Stimulated activated CD8-positive, alpha-beta memory T cell treated with anti-CD3 and anti-CD28 coated beads, Interleukin-2, amount 100 ng/mL, for 48 hours (primary cell): ENCODE measurements around the gene PCED1A.

Experiments
- DNase-seq, 2 donors: peaks; one replicate each; pipeline ENCODE4 v3.0.0-alpha.2; 2020; ENCODE audit warnings: low read depth in 2 of 2

The PCED1A gene, protein sequence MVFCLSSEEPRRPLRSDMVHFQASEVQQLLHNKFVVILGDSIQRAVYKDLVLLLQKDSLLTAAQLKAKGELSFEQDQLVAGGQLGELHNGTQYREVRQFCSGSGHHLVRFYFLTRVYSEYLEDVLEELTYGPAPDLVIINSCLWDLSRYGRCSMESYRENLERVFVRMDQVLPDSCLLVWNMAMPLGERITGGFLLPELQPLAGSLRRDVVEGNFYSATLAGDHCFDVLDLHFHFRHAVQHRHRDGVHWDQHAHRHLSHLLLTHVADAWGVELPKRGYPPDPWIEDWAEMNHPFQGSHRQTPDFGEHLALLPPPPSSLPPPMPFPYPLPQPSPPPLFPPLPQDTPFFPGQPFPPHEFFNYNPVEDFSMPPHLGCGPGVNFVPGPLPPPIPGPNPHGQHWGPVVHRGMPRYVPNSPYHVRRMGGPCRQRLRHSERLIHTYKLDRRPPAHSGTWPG

DNA sequence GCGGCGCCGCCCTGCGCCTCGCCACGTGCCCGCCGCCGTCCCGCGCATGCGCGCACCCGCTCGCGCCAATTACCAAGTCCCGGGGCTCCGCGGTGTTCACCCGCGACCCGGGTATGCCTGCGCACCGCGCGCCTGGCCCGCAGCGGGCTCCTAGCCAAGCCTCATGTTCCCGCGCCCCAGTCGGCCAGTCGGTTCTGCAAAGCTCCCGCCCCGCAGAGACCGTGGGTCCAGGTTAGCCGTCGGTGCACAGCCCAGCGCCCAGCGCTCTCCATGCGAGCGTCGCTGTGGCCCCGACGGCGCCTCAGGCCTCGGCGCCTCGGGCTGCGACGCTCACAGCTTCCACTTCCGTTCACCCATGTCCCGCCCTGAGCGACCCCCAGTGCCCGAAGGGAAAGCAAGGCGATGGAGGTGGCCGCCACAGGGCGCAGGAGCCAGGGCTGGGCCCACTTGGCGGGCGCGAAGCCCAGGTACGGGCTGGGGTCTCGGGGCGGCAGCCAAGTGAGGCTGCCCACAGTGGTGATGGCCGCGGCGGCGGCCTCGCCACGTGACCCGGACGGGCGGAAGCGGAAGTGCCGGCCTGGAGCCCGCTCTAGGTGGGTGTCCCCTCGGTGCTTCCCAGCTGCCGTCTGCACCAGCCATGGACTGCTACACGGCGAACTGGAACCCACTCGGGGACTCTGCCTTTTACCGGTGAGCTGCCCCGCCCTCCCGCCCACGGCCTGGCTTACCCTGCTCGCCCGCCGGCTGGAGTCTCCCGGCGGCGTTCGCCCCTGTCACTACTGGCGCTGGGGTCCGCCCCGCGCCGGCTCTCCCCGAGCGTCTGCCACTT is at the start of gene PCED1A, which contains the start of gene VPS16:
Gene PCED1A (minus strand): TSS at position 518 of the 829 bp plus-strand sequence. CDS start 743 bp downstream, outside the sequence.
Gene VPS16 (plus strand): TSS at position 608 of the 829 bp plus-strand sequence. CDS start 30 bp downstream, at position 638.
- DNase-seq: peak; percentile 82 to 84

DNA sequence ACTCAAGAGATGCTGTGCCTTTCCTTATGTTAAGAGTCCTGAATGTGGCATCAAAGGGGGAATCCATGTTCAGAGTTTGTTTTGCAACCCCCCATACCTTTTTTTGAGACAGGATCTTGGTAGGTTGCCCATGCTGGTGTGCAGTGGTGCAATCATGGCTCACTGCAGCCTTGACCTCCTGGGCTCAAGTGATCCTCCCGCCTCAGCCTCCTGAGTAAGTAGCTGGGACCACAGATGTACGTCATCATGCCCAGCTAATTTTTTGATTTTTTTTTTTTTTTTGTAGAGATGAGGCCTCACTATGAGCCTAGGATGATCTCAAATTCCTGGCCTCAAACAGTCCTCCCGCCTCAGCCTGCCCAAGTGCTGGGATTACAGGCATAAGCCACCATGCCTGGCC is 49.3 kb upstream of the PCED1A start:
- no peak for DNase-seq

DNA sequence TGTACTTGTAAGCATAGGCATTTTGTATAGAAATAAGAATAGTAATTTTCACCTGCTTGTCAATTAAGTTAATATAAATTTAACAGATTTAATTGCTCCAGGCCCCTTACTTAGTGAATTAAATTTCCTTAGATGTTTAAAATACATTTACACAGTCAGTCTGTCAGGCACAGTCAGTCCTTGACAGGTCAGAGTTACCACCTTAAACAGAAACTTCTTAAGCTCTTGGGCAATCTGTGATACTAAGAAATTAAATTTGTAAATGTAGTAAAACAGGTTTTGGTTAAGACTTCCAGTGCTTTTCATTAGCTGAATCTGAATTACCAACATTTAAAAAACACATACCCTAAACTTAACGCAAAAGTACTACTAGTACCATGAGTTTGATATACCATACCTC is 48.8 kb upstream of the PCED1A start:
- DNase-seq: no peak

- DNase-seq: no peak
Observed at GRCh38 chr20:2888224-2888955, 47.9 kb upstream of the PCED1A start.

GRCh38 chr20:2887715-2888114 is 47.3 kb upstream of the PCED1A start:
- no peak for DNase-seq

GRCh38 chr20:2883726-2884637 is 43.5 kb upstream of the PCED1A start:
- no peak for DNase-seq

- DNase-seq: no peak
Observed at GRCh38 chr20:2880650-2881049, 40.2 kb upstream of the PCED1A start.

DNA sequence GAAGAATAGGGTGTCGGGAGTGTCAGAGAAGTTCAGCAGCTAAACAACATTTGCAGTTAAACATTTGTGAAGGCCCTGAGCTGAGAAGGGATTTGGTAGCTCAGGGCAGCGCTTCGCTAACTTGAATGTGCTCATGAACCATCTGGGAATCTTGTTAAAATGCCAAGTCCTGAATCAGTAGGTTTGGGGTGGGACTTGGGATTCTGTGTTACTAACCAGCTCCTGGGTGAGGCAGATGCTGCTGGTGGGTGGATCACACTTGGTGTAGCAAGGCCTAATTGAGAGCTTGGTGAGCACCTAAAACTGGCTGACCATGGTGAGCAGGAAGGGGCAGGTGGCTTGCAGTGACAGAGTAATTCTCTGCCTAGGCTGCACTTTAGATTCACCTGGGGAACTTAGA is 38.7 kb upstream of the PCED1A start:
- no peak for DNase-seq

DNA sequence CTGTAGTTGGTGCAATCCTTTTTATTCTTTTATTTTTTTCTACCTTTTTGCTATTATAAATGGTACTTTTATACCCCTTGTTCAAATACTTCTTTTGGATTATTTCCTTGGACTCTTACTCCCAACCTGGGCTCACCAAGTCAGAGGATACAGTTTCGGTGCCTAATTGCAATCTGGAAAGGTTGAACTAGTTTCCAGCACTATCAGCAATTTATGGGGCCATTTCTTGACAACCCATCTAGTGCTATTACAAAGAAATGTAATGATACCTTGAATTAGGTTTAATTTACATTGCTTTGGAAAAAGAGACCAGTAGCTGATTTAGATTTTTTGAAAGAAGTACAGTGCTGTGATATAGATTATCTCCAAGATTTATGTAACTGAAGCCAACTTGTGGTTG is 38.1 kb upstream of the PCED1A start:
- DNase-seq: no peak

DNA sequence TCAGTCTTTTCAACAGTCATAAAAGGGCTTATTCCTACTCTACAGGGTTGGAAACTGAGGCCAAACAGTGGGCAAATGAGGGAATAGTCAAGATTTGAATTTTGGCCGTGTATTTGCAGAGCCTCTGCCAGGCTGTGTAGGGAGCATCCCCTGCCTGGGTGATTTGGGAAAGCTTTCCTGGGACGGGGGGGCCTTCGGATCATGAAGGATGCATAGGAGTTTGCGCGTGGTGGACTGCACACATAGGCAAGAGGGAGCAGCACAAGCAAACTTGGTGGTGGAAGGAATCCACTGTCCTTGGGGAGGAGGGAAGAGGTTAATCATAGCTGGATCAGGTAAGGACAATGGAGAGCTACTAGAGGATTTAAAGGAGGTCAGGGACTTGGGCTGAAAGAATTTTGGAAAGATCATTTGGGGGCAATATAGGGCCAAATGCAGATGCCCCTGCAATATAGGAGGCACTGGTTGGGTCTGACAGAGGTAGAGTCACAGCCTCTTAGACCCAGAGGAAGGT is 35.3 kb upstream of the PCED1A start:
- DNase-seq: no peak

DNA sequence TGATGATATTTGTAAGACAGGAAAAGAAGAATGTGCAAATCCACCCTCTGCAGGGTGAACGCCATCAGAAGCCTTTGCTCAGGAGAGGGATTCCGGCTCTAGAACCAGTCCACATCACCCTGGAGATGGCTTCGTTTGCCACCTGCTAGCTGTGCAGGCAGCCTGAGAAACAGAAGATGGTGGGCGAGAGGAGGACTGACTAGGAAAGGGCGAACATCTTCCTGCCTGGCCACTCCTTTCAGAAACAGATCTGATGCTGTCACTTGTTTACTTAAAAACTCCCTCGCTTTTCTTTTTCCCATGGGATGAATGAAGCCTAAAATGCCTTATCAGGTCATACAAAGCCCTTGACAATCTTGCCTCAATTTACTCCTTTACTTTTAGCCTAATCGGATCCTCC is 34.0 kb upstream of the PCED1A start:
- no peak for DNase-seq

DNA sequence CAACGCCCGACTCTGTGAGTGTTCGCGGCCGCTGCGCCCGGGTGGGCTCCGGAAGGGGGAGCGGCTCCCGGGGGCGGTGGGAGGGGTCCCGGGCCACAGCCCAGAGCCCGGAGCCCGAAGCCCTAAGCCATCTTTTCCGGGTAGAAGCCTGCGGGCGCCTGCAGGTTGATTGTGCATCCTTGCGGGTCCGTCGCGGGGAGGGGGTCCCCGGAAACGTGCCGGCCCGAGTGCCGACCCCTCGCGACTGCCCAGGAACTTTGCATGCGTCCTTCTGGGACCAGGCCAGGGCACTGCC is 33.2 kb upstream of the PCED1A start:
- DNase-seq: peak; percentile 51 to 52

GRCh38 chr20:2873010-2873746 is 32.7 kb upstream of the PCED1A start, which contains the start of gene PTPRA:
Gene PTPRA (plus strand): TSS chr20:2873481. CDS start chr20:2964278, 90,797 bp downstream.
- DNase-seq: peak; percentile 84 to 89

DNA sequence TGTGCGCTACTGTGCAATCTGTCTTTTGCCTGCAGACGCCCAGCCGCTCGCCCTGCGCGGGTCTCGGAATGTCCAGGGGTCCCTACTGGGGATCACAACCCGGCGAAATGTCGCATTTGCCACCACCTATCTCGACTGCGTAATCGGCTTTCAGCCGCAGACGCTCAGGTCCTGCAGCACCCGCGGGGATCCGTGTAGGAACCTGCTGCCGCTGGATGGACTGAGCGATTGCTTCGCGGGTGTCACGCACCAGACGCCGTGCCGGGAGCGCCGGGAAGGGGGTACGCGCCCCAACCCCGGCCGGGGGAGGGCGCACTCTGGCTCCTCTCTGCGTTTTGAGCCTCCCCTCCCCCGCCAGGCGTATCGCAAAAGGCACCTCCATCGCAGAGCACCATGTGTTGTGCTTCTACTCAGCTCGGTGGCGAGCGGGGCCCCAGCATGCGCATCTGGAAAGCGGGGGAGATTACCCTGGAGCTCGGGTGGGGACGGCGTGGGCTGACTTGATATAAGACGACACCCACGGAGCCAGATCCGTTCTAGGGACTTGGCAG is 32.1 kb upstream of the PCED1A start:
- peak; percentile 68 to 74 for DNase-seq

GRCh38 chr20:2871661-2872458 is 31.4 kb upstream of the PCED1A start:
- DNase-seq: peak; percentile 42 to 47

DNA sequence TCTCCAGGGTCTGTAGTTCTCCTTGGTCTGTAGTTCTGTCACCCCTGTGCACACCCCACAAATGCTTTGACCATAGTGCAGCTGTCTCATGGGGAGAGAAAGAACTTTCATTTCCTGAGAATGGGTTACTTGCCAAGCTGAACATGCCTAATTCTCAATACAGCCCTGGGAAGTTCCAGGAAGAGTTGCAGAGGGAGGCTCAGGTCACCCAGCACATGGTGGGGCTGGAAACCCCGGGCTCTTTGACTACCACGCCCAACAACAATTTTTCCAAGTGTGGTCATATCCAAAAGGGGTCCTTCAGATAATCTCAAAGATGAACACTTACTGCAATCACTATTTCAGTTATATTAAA is 30.6 kb upstream of the PCED1A start:
- no peak for DNase-seq

DNA sequence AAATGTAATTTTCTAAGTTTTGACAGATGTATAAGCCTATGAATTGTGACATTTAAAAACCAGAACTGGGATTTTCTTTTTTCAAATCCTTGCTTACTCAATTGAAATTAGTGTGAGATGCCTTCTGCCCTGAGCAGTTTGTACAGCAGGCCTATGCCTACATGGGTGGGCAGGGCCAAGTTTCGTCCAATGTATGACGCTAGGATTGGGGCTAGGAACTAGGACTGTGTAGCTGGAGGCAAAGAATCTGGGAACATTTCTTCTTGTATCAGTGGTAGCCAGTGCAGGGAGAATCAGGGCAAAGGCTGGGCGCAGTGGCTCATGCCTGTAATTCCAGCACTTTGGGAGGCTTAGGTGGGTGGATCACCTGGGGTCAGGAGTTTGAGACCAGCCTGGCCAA is 28.9 kb upstream of the PCED1A start:
- DNase-seq: no peak

DNA sequence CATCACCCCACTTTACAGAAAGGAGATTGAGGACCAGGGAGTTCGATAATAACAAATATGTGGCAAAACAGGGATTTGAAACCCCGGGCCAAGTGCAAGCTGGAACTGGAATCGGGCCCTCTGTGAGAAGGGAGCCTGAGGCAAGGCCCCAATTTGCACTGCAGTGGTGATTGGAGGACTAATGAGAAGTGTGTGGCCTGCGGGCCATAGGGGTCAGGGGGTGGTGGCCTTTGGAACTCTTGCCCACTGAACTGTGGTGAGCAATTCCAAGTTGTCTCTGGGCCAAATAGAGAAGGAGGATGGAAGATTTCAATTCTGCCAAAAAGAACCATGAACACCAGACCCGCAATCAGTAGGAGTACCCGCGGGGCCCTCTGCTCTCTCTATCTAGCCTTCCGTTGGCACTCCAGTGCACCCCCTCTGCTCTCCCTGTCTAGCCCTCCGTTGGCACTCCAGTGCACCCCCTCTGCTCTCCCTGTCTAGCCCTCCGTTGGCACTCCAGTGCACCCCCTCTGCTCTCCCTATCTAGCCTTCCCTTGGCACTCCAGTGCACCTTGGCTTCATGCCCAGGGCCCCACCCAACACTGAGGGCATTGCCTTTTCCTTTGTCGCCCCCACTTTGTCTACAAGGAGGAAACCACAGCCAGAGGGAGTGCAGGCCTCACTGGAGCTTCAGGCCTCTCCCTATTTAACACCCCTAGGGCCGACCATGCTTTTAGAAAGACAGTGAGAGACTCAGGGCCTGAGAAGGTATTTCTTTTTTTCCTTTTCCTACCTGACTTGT is 26.8 kb upstream of the PCED1A start:
- no peak for DNase-seq
